Upper lobe of left lung (tissue), 4 donors: ENCODE data around the gene LRRC66.

Experiments used
- EP300 ChIP-seq, 4 donors: sonication (generic); formaldehyde crosslinking; IDR thresholded peaks; one replicate each; pipeline ENCODE4 v1.5.1; 2017; ENCODE audit warnings: antibody characterized with exemption in 4 of 4, control low read depth in 2 of 4
- POLR2AphosphoS5 ChIP-seq, 2 donors: sonication (generic); formaldehyde crosslinking; IDR thresholded peaks; one replicate each; pipeline ENCODE4 v1.5.1; 2017; ENCODE audit warnings: antibody characterized with exemption in 2 of 2

DNA sequence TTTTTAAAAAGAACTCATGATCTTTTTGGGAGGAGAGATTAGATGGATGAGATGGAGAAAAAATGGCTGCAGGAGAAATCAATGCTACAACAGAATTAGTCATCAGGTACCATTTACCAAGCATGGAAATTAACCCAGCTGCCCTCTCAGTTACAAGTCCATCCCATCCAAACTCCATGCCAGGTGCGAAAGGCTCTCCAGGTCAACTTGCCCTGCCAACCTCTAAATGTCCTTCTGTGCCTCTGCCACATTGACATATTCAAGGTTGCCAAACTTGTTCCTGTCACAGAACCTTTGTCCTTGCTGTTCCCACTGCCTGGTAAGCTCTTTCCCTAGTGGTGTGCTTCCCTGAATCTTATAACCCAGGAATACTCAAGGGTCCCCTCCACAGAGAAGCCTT, 38.1 kb upstream of the LRRC66 start:
- TF ChIP-seq EP300 (IDR thresholded peaks at IDR 0.05) (no peak), POLR2AphosphoS5 (IDR thresholded peaks at IDR 0.05) (no peak)
